Mucosa of descending colon (tissue), 3 donors: Measurements from ENCODE around the gene HAUS1. TPM values are rescaled to one million over a fixed set of nuclear protein-coding genes. Genes with fewer than 3 reads are reported as not detected.

ENCODE experiments used
- ATAC-seq: fragments of 200-7000 bp; cut with Tn5 transposase; one replicate; pipeline ENCODE4 v1.9.1; 2020; ENCODE audit warnings: mild to moderate bottlenecking, moderate library complexity
- DNase-seq, 3 donors: peaks; one replicate each; pipeline ENCODE4 v3.0.0-alpha.2; 2020
- H3K36me3 ChIP-seq: fragments of 200-600 bp; one replicate; pipeline ENCODE4 v1.8.0; 2021; ENCODE audit warnings: low read depth, mild to moderate bottlenecking
- H3K4me1 ChIP-seq: fragments of 200-600 bp; one replicate; pipeline ENCODE4 v1.8.0; 2021; ENCODE audit warnings: low read depth, mild to moderate bottlenecking
- H3K4me3 ChIP-seq: fragments of 200-600 bp; one replicate; pipeline ENCODE4 v1.8.0; 2021; ENCODE audit warnings: mild to moderate bottlenecking
- H3K9me3 ChIP-seq: fragments of 200-600 bp; one replicate; pipeline ENCODE4 v1.8.0; 2021; ENCODE audit warnings: mild to moderate bottlenecking
- intact Hi-C, 2 donors: fragments of 100-400 bp; cut with DNase I in 1 of 2; cut with micrococcal nuclease in 1 of 2; formaldehyde crosslinking; loops; one replicate each; pipeline versions ENCODE4 v1.11.0 to v1.11.1; 2022; cut with DNase I, micrococcal nuclease
- total RNA-seq, 3 donors: library from RNA; stranded (reverse); fragmentation: NEBNext Ultra II Directional in 2 of 3; extraction: Animal tissue kit (Norgen Biotek cat#: 25700) in 2 of 3; gene quantifications; one replicate each; pipeline versions ENCODE4 v1.2.1 to v1.2.4, GENCODE V29; 2021 to 2023
- TF ChIP-seq, protein P1 (sequence below): fragments of 200-600 bp; IDR thresholded peaks from one replicate; pipeline ENCODE4 v1.8.0; 2022; ENCODE audit warnings: antibody characterized with exemption, mild to moderate bottlenecking
- donor health status: DM: no; HTN: no; CAD: no; lungs with moderate emphysema.
- donor health status: DM: no; HTN: no; CAD: no.
- donor health status: DM: no; HTN: yes; CAD: no.

Gene HAUS1
- total RNA-seq, 3 donors from 2014 or later, result 8.2 to 26.2 (median 18.4) TPM

DNA sequence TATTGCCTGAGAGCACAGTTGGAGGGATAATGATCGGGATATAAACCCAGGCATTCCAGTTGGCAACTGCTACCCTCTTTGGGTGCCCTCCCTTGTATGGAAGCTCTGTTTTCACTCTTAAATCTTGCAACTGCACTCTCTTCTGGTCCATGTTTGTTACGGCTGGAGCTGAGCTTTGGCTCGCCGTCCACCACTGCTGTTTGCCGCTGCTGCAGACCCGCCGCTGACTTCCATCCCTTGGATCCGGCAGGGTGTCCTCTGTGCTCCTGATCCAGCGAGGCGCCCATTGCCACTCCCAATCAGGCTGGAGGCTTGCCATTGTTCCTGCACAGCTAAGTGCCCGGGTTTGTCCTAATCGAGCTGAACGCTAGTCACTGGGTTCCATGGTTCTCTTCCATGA, 60.7 kb downstream of the HAUS1 start:
- TF ChIP-seq, protein P1, sequence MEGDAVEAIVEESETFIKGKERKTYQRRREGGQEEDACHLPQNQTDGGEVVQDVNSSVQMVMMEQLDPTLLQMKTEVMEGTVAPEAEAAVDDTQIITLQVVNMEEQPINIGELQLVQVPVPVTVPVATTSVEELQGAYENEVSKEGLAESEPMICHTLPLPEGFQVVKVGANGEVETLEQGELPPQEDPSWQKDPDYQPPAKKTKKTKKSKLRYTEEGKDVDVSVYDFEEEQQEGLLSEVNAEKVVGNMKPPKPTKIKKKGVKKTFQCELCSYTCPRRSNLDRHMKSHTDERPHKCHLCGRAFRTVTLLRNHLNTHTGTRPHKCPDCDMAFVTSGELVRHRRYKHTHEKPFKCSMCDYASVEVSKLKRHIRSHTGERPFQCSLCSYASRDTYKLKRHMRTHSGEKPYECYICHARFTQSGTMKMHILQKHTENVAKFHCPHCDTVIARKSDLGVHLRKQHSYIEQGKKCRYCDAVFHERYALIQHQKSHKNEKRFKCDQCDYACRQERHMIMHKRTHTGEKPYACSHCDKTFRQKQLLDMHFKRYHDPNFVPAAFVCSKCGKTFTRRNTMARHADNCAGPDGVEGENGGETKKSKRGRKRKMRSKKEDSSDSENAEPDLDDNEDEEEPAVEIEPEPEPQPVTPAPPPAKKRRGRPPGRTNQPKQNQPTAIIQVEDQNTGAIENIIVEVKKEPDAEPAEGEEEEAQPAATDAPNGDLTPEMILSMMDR, result no peak
- no peaks in the 10 kb centered on the region for H3K36me3 ChIP-seq
- H3K9me3 ChIP-seq, result no peaks in the 10 kb centered on the region
- intact Hi-C loops, result no loop called here
- H3K4me1 ChIP-seq, result no peaks in the 10 kb centered on the region
- no peak overlapping the region for H3K4me3 ChIP-seq
- ATAC-seq, result no peak
- no peak for DNase-seq

DNA sequence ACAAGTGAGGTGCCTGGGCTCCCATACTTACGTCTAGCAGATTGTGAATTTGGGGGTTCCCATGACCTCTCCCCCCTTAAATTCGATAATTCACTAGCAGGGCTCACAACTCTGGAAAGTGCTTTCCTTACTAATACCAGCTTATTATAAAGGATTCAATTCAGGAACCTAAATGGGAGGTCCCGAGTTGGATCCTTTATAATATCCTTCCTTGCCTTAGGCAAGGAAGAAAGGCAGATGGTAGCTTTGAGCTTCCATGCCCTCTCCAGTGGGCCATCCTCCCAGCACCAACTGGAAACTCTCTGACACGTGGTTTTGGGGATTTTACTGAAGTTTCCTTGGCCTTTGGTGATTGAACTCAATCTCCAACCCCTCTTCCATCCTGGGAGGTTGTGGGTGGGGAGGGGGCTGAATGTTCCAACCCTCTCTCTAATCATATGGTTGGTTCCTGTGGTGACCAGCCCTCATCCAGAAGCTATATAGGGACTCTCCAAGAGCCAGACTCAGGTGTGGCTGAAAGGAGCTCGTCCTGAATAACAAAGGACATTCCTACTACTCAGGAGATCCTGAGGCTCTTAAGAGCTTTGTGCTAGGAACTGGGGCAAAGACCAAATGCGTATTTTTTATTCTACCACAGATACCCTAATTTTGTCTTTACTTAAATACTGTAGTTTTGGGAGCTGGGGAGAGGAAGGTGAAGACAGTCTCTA, 62.2 kb downstream of the HAUS1 start:
- Histone ChIP-seq H3K9me3 (no peaks in the 10 kb centered on the region), H3K36me3 (no peaks in the 10 kb centered on the region), H3K4me3 (no peak overlapping the region), H3K4me1 (no peaks in the 10 kb centered on the region)
- ATAC-seq, result no peak
- DNase-seq, result no peak
- intact Hi-C loops, result no loop called here
- TF ChIP-seq, protein P1, result no peak

DNA sequence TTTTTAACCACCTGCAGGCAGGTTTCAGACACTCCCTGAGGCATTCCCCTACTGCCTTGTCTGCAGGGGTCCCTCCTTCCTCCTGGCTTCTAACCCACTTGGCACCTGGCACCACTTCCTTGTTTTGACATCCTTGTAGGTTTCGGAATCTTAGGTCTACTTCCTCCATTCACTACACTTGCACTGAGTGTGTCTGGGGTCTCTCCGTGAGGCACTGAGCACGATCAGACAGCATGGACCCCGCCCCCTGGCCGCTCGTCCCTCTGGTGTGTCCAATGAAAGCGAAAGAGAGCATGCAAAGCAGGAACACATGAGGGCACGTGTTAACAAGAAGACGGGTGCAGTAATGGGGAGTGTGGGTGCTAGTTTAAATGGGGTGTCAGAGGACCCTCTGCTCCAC, 63.8 kb downstream of the HAUS1 start:
- Histone ChIP-seq H3K9me3 (no peaks in the 10 kb centered on the region), H3K4me3 (no peak overlapping the region), H3K36me3 (no peaks in the 10 kb centered on the region), H3K4me1 (no peaks in the 10 kb centered on the region)
- ATAC-seq, result peak; percentile 86
- DNase-seq, result peak; percentile 70 to 74 (median 74)
- intact Hi-C loops, result no loop called here
- TF ChIP-seq, protein P1, result no peak

DNA sequence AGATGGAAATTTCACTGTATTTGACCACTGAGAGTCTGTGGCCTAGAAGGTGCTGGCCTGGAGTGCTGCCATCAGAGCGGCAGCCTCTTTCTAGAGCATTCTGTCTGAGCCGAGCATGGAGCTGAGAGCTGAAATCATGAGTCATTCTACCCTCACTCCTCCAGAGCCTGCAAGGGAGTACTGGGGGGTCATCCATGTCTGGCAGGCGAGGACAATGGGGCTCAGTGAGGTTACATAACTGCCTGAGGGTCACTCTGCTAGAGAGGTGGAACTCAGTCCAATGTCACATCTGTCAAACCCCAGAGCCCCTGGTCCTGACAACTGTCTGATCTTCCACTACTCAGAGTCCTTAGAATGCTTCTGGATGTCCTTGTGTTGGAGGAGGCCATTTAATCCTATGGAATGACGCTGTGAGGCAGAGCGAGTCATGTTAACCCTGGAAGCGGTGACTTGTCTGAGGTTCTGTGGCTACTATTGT, 65.3 kb downstream of the HAUS1 start:
- no peak for ATAC-seq
- H3K4me1 ChIP-seq, result no peaks in the 10 kb centered on the region
- no peak for DNase-seq
- TF ChIP-seq, protein P1, result no peak
- no peak overlapping the region for H3K4me3 ChIP-seq
- H3K9me3 ChIP-seq, result no peaks in the 10 kb centered on the region
- H3K36me3 ChIP-seq, result no peaks in the 10 kb centered on the region
- intact Hi-C loops, result no loop called here

DNA sequence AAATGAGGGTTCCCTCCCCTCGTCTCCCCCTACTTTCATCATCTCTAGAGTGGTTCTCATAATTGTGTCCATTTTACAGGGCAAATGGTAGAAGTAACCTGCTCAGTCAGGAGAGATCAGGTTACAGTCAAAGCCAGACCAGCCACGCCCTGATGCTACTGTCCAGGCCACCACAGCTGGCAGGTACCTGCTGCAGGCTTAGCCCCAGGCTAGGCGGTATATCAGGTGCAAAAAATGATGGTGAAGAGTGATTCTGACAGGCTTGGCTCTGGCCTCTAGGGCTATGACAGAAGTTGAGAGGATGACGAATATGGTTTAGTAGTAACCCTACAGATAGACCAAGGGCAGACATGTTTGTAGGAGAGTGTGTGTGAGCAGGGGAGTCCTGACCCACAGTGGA, 67.1 kb downstream of the HAUS1 start:
- Histone ChIP-seq H3K36me3 (no peaks in the 10 kb centered on the region), H3K4me1 (peaks cover 10% of the 10 kb centered on the region), H3K9me3 (no peaks in the 10 kb centered on the region), H3K4me3 (no peak overlapping the region)
- DNase-seq (no peak), ATAC-seq (no peak)
- TF ChIP-seq, protein P1, result no peak
- intact Hi-C loops, result loop anchor here in 1 of 2 donors (5.0 kb wide), 1 partner anchor 486 kb away; the partner anchor contains the start of gene LOXHD1
